GM08714 (cell line): Measurements from ENCODE around the gene ADAMTSL4.
"Not testable (repeated sequence)": the region's sequence is repeated elsewhere in the genome, so short reads cannot be mapped to it uniquely, and the experiment has no call there.

Experiments
- H3K4me3 ChIP-seq: fragments of 200-500 bp; sonication (Bioruptor generic); 2 replicates; pipeline ENCODE4 v1.5.1; 2014; ENCODE audit warnings: mild to moderate bottlenecking, low read length, inconsistent platforms
- ZNF274 ChIP-seq: IDR thresholded peaks from 2 replicates; pipeline ENCODE4 v1.6.1; 2012; ENCODE audit warnings: mild to moderate bottlenecking, low read depth, low read length

The ADAMTSL4 gene

DNA sequence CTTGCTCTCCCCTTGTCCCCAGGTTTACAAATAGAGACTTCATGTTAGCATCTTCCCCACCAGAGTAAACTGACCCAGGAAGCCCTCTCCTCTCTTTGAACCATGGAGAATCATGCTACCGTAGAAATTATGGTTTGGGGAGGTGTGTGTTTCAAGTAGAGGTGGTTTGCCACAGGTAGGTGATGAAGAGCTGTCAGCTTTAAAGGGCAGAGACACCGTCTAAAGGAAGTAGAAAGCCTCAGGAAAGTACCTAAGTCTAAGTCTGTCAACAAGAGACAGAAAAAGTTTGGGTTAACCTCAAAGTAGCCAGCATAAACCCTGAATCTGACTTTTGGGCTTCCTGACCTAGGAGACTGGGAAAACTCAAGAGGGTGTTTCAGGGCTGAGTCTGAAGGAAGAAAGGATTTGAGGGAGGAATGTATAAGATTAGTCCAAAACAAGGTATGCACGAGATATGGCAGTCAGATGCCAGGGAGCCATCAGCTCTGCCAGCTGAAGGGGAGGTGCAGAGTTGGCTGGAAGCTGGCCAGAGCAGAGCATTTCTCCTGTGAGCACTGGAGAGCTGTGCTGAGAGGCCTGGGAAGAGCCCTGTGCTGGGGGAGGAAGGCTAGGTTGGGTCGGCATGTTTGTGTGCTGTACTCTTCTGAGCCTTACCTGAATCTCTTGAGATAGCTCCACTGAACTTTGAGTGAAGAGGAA, 14.3 kb downstream of the ADAMTSL4 start:
- no peak for TF ChIP-seq ZNF274
- peak overlapping the region; percentile 58; the same call in 1 of the 2 replicates for H3K4me3 ChIP-seq

DNA sequence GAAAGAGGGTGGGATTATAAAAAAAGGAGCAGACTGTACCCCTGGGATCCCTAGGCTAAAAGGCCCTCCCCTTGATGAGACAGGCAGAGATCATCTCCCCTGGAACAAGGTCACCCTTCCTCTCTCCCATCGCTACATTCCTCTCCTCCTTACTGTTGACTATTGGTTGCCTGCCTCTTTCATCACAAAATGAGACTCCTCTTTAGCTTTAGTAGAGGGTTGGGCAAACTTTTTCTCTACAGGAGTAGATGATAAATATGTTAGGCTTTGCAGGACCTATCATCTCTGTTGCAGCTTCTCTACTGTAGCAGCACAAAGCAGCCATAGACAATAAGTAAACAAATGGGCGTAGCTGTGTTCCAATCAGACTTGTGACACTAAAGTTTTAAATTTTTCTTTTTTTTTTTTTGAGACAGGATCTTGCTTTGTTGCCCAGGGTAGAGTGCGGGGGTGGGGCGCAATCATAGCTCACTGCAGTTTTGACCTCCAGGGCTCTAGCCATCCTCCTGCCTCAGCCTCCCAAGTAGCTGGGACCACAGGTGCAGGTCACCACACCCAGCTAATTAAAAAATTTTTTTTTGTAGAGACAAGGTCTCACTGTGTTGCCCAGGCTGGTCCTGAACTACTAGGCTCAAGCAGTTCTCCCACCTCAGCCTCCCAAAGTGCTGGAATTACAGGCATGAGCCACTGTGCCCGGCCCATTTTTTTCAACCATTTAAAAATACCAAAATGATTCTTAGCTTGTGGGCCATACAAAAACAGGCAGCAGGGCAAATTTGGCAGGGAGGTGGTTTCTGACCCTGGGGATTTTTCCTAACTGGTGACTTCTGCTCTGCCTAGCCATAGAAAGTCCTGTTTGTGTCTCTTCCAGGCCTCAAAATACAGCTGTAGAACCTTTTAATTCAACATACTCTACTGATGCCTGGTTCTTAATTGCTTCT, 15.1 kb downstream of the ADAMTSL4 start:
- no peak for TF ChIP-seq ZNF274
- H3K4me3 ChIP-seq = peak overlapping the region; percentile 39; the same call in 1 of the 2 replicates

GRCh38 chr1:150565240-150565991, 16.2 kb downstream of the ADAMTSL4 start:
- H3K4me3 ChIP-seq = not testable (repeated sequence)

DNA sequence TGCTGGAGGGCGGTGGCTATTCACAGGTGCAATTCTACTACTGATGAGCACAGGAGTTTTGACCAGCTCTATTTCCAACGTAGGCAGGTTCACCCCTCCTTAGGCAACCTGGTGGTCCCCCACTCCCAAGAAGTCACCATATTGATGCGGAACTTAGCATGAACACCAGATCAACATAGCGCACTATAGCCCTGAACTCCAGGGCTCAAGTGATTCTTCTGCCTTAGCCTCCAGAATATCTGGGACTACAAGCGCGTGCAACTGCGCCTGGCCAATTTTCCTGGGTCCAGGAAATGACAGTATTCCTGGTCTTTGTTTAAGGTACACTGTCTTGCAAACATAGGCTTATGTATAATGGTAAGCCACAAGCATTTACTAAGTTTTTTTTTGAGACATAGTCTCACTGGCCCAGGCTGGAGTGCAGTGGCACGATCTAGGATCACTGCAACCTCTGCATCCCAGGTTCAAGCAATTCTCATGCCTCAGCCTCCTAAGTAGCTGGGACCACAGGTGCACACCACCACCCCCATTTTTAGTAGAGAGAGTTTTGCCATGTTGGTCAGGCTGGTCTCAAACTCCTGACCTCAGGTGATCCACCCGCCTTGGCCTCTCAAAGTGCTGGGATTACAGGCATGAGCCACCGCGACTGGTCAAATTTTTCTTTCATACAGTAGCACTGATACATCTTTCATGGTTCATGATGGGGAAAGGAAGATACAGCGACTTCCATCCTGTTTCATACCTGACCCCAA, 17.6 kb downstream of the ADAMTSL4 start:
- peak overlapping the region; percentile 20; the same call in 1 of the 2 replicates for H3K4me3 ChIP-seq

DNA sequence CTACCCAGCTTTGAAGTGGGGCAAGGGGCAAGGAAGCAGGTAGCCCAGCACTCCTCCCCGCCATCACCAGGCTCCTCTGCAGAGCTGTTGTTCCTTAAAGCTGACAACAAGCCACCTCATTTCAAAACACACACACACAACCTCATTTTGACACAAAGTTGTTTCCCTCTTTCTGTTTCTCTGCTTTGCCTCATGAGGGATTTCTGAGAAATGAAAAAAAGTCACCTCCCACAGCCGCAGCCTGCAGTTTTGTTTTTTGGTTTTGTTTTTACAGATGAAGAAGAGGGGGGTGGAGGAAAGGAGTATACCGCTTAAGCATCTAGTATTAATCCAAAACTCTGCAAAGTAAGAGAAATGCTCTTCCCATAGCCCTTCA, 18.1 kb downstream of the ADAMTSL4 start:
- no peak for TF ChIP-seq ZNF274
- H3K4me3 ChIP-seq = peak overlapping the region; percentile 45; the same call in 1 of the 2 replicates

More for the DNA sequence above, 17.6 kb downstream of the ADAMTSL4 start:
- no peak for TF ChIP-seq ZNF274

- peak overlapping the region; percentile 45; the same call in 1 of the 2 replicates for H3K4me3 ChIP-seq
- no peak for TF ChIP-seq ZNF274
Measured at GRCh38 chr1:150567717-150568593, 18.7 kb downstream of the ADAMTSL4 start.

DNA sequence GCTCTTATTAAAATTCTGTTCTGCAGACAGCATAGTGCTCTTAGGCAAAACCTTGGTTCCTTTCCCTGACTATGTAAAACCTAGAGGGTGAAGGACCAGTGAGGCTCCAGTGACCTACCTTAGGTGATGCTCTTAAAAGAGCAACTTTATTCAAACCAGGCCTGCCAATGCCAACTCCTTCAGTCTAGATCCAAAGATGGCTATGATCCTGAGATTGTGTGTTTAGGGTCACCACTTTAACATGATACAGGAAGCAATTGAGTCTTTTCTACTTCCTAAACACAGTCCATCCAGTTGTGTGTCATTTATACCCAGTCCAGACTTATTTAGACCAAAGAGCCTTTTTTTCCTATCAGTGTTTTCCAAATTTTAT, 19.4 kb downstream of the ADAMTSL4 start:
- TF ChIP-seq ZNF274 = no peak
- peak overlapping the region; percentile 45; the same call in 1 of the 2 replicates for H3K4me3 ChIP-seq

DNA sequence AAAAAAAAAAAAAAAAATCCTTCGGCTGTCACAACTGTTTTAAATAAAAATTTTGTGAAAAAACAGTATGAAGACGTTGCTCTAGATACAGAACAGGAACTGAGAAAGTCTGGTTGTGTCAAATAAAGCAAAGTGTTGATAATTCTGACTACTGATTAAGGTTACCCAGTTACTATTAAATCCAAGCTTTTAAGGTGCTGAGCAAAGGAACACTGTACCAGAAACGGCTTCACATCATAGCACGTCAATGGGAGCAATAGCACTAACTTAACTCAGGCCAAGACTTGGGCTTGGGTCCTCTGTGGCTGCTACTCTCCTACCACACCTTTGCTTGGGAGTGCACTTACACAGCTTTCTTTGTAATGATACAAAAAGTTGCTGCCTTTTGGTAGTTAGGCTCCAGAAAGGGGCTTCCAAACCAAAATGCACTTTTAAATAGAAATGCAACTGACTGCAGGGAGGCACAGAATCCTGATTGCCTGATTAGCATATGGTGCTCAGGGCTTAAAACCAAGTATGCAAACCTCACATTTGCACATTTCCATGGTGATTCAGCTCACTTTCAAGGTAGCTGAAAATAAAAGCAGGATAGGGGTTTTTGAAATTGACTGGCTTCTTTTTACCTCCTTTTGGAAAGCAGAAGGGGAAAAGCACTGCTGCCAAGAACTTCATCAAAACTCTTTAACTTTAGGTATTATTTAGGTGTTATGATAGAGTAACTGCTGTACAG, 23.9 kb downstream of the ADAMTSL4 start:
- TF ChIP-seq ZNF274 = no peak
- H3K4me3 ChIP-seq = peak overlapping the region; percentile 48; the same call in 1 of the 2 replicates

- H3K4me3 ChIP-seq = peak overlapping the region; percentile 48; the same call in 1 of the 2 replicates
Measured at GRCh38 chr1:150573648-150574071, 24.5 kb downstream of the ADAMTSL4 start.

- TF ChIP-seq ZNF274 = no peak
- H3K4me3 ChIP-seq = peak overlapping the region; percentile 52
Measured at GRCh38 chr1:150574260-150575071, 25.3 kb downstream of the ADAMTSL4 start.

DNA sequence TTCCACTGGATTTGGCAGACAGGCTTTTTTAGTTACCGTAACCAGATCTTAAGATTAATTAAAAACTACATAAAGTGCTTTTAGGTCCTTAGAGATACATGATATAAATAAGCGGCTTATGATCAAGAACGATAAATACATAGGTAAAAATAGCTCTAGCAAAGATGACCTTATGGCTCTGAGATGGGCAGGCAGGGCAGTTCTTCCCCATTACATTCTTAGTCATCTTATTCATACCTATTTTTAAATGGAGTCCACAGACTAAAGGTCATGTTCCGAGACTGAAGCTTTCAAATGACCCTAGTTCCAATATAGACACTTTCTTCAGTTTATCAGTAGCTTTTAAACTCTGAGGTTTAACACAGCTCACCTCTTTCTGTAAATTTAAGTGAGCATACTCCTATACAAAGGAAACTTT, 25.9 kb downstream of the ADAMTSL4 start:
- H3K4me3 ChIP-seq = peak overlapping the region; percentile 93

More for the DNA sequence above, 25.9 kb downstream of the ADAMTSL4 start:
- no peak for TF ChIP-seq ZNF274
